Mammary epithelial cell (primary cell): Measurements from ENCODE around the gene PRPSAP1.

ENCODE experiments used
- CTCF ChIP-seq, 2 donors: IDR thresholded peaks in 1 of 2; conservative IDR thresholded peaks in 1 of 2; 2 replicates each; pipeline ENCODE4 v1.5.1; 2011 to 2012; ENCODE audit warnings: inconsistent platforms in 2 of 2, low read length in 2 of 2, mild to moderate bottlenecking in 2 of 2, control low read depth in 1 of 2, low read depth in 1 of 2; ENCODE audit not compliant: insufficient read depth in 1 of 2; ENCODE audit errors: extremely low read depth in 1 of 2
- EZH2 ChIP-seq: IDR thresholded peaks from 2 replicates; pipeline ENCODE4 v1.6.1; 2012; ENCODE audit warnings: low read length, inconsistent platforms, borderline replicate concordance

GRCh38 chr17:76337413-76337777 lies 16.3 kb downstream of the PRPSAP1 start:
- TF ChIP-seq CTCF (conservative IDR thresholded peaks at IDR 0.05 in 1 of 2, IDR thresholded peaks at IDR 0.05 in 1 of 2; ENCODE audit: extremely low read depth in 1 of 2, insufficient read depth in 1 of 2, low read depth in 1 of 2, low read length in 2 of 2), result no peak
- TF ChIP-seq EZH2, result no peak
